MM.1S (cell line): ENCODE measurements around the gene ERMN.
"Not testable (repeated sequence)": the region's sequence is repeated elsewhere in the genome, so short reads cannot be mapped to it uniquely, and the experiment has no call there.

Experiments
- DNase-seq: peaks from one replicate; pipeline ENCODE4 v3.0.0-alpha.2; 2015
- H2AFZ ChIP-seq: fragments of 300-600 bp; sonication (generic); 2 replicates; pipeline ENCODE4 v1.6.0; 2016; ENCODE audit warnings: antibody characterized with exemption, low read length
- H3F3A ChIP-seq: fragments of 300-600 bp; sonication (generic); 2 replicates; pipeline ENCODE4 v1.6.1; 2016; ENCODE audit warnings: mild to moderate bottlenecking, antibody characterized with exemption, low read length, moderate library complexity, mixed read lengths; ENCODE audit not compliant: insufficient read depth
- H3K27ac ChIP-seq: fragments of 300-600 bp; sonication (generic); 2 replicates; pipeline ENCODE4 v1.5.1; 2016; ENCODE audit warnings: mild to moderate bottlenecking, low read length
- H3K27me3 ChIP-seq: fragments of 300-600 bp; sonication (generic); replicated peaks from 2 replicates; pipeline ENCODE4 v1.6.0; 2016; ENCODE audit warnings: low read length; ENCODE audit not compliant: insufficient read depth
- H3K36me3 ChIP-seq: fragments of 300-600 bp; sonication (generic); replicated peaks from 2 replicates; pipeline ENCODE4 v1.6.1; 2016; ENCODE audit warnings: mild to moderate bottlenecking, low read length, mixed read lengths; ENCODE audit not compliant: insufficient read depth
- H3K4me1 ChIP-seq: fragments of 300-600 bp; sonication (generic); 2 replicates; pipeline ENCODE4 v1.6.1; 2016; ENCODE audit warnings: low read length, mixed read lengths
- H3K4me2 ChIP-seq: fragments of 300-600 bp; sonication (generic); 2 replicates; pipeline ENCODE4 v1.6.0; 2016; ENCODE audit warnings: low read depth, low read length
- H3K4me3 ChIP-seq: fragments of 300-600 bp; sonication (generic); 2 replicates; pipeline ENCODE4 v1.5.1; 2016; ENCODE audit warnings: low read length, mixed read lengths
- H3K79me2 ChIP-seq: fragments of 300-600 bp; sonication (generic); 2 replicates; pipeline ENCODE4 v1.6.1; 2016; ENCODE audit warnings: mixed run types, low read length, mixed read lengths
- H3K9ac ChIP-seq: fragments of 300-600 bp; sonication (generic); 2 replicates; pipeline ENCODE4 v1.6.1; 2016; ENCODE audit warnings: low read length, mixed read lengths
- H3K9me2 ChIP-seq: fragments of 300-600 bp; sonication (generic); replicated peaks from 2 replicates; pipeline ENCODE4 v1.6.1; 2016; ENCODE audit warnings: mild to moderate bottlenecking, low read length, mixed read lengths; ENCODE audit not compliant: insufficient read depth
- H3K9me3 ChIP-seq: fragments of 300-600 bp; sonication (generic); replicated peaks from 2 replicates; pipeline ENCODE4 v1.6.1; 2016; ENCODE audit warnings: mild to moderate bottlenecking, low read length, mixed read lengths; ENCODE audit not compliant: insufficient read depth
- H4K20me1 ChIP-seq: fragments of 300-600 bp; sonication (generic); 2 replicates; pipeline ENCODE4 v1.6.1; 2016; ENCODE audit warnings: mild to moderate bottlenecking, low read length, moderate library complexity, mixed read lengths; ENCODE audit not compliant: insufficient read depth
- EZH2 ChIP-seq: fragments of 300-600 bp; sonication (generic); optimal IDR thresholded peaks from 2 replicates; pipeline ENCODE3; 2017; ENCODE audit warnings: low read depth, mild to moderate bottlenecking, antibody characterized with exemption, low read length, mixed read lengths
- EZH2phosphoT487 ChIP-seq: fragments of 300-600 bp; sonication (generic); IDR thresholded peaks from 2 replicates; pipeline ENCODE4 v1.6.1; 2018; ENCODE audit warnings: antibody characterized with exemption, low read length
- TF ChIP-seq, protein P1 (sequence below): fragments of 300-600 bp; sonication (generic); IDR thresholded peaks from 2 replicates; pipeline ENCODE4 v1.5.1; 2016; ENCODE audit warnings: antibody characterized with exemption, low read length, mixed read lengths

ERMN gene

DNA sequence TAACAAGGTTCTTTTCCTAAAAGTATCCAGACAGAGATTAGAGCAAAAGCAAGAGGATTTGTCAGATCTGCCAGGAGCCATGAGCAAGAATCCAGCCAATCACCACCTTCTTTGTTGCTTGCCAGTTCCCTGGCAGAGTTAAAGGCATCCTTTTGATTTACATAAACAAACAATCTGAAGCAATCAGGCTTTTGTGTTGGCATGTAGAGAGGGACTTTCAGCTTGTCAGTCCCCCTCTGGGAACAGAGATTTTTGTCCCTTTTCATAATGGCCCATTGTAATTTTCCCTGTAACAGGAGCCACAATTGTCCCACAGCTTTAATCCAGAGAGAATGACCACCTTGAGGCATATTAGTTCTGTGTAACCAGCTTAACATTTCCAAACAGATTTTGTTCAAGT lies at the start of gene ERMN:
Gene ERMN, minus strand, starts transcription at position 39 of the 400 bp plus-strand sequence. CDS start 182 bp downstream, outside the sequence.
- no peak for TF ChIP-seq EZH2
- Histone ChIP-seq H3K79me2 (no peaks in the 10 kb centered on the region), H3K27ac (no peak within 1 kb of the TSS), H3K4me1 (no peaks in the 10 kb centered on the region), H3K27me3 (no peaks in the 10 kb centered on the region), H3K9me2 (no peaks in the 10 kb centered on the region), H3K9me3 (no peaks in the 10 kb centered on the region), H3F3A (no peaks in the 10 kb centered on the region), H4K20me1 (no peaks in the 10 kb centered on the region), H3K4me2 (no peak within 1 kb of the TSS), H3K36me3 (no peaks in the 10 kb centered on the region), H3K9ac (no peak within 1 kb of the TSS), H2AFZ (no peak within 1 kb of the TSS), H3K4me3 (no peak within 1 kb of the TSS)
- DNase-seq = no peak

DNA sequence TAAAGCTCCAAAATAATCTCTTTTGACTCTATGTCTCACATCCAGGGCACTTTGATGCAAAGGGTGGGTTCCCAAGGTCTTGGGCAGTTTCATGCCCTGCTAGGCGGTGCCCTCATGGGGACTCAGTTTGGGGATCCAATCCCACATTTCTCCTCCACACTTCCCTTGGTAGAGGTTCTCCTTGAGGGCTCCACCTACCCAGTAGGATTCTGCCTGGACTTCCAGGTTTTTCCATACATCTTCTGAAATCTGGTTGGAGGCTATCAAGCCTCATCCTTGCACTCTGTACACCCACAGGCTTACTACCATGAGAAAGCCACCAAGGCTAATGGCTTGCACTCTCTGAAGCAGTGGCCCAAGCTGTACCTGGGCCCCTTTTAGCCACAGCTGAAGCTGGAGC lies 49.8 kb upstream of the ERMN start:
- no peaks in the 10 kb centered on the region for H3K27me3 ChIP-seq
- H2AFZ ChIP-seq = no peak overlapping the region
- no peak for DNase-seq
- no peak overlapping the region for H3K27ac ChIP-seq
- H3K36me3 ChIP-seq = no peaks in the 10 kb centered on the region
- no peaks in the 10 kb centered on the region for H3K9me3 ChIP-seq
- H3K4me3 ChIP-seq = no peak overlapping the region
- no peak for TF ChIP-seq EZH2
- TF ChIP-seq, protein P1, sequence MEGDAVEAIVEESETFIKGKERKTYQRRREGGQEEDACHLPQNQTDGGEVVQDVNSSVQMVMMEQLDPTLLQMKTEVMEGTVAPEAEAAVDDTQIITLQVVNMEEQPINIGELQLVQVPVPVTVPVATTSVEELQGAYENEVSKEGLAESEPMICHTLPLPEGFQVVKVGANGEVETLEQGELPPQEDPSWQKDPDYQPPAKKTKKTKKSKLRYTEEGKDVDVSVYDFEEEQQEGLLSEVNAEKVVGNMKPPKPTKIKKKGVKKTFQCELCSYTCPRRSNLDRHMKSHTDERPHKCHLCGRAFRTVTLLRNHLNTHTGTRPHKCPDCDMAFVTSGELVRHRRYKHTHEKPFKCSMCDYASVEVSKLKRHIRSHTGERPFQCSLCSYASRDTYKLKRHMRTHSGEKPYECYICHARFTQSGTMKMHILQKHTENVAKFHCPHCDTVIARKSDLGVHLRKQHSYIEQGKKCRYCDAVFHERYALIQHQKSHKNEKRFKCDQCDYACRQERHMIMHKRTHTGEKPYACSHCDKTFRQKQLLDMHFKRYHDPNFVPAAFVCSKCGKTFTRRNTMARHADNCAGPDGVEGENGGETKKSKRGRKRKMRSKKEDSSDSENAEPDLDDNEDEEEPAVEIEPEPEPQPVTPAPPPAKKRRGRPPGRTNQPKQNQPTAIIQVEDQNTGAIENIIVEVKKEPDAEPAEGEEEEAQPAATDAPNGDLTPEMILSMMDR = no peak
- no peak for TF ChIP-seq EZH2phosphoT487
- H3K79me2 ChIP-seq = no peaks in the 10 kb centered on the region
- no peaks in the 10 kb centered on the region for H3K4me1 ChIP-seq
- no peak overlapping the region for H3K4me2 ChIP-seq
- H3K9me2 ChIP-seq = no peaks in the 10 kb centered on the region
- no peaks in the 10 kb centered on the region for H3F3A ChIP-seq
- H4K20me1 ChIP-seq = no peaks in the 10 kb centered on the region
- no peak overlapping the region for H3K9ac ChIP-seq

- not testable (repeated sequence) for DNase-seq, H3F3A ChIP-seq, H4K20me1 ChIP-seq, H3K9ac ChIP-seq, H3K4me3 ChIP-seq, H3K27me3 ChIP-seq, H3K79me2 ChIP-seq, H3K9me2 ChIP-seq, H2AFZ ChIP-seq, H3K27ac ChIP-seq, H3K9me3 ChIP-seq, H3K4me2 ChIP-seq, H3K36me3 ChIP-seq
- peaks cover 18% of the 10 kb centered on the region for H3K4me1 ChIP-seq
Observed at GRCh38 chr2:157368508-157368907, 42.9 kb upstream of the ERMN start.

DNA sequence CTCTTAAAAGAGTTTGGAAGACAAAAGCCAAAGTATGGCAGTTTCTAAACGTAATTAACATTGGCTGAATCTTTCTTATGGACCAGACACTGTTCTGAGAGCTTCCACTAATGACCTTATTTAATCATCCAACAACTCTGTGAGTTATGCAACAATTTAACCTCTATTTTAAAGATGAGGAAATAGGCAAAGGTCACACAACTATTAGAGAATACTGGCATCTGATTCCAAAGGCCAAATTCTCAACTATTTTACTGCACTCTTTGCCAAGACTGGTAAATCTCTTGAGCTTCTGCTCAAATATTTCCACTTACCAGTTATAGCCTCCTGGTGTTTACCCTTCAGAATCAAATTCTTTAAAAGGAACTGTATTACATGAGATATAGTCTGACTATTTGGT lies 42.1 kb upstream of the ERMN start:
- Histone ChIP-seq H3K4me3 (no peak overlapping the region), H3K27me3 (no peaks in the 10 kb centered on the region), H3K4me1 (peaks cover 23% of the 10 kb centered on the region), H3K36me3 (no peaks in the 10 kb centered on the region), H3K9me2 (no peaks in the 10 kb centered on the region), H3K4me2 (no peak overlapping the region), H3K9ac (no peak overlapping the region), H3K27ac (no peak overlapping the region), H2AFZ (no peak overlapping the region), H3K79me2 (no peaks in the 10 kb centered on the region), H3F3A (0 out of 2 replicates have a peak, but pooled peaks cover 5% of the 10 kb centered on the region), H3K9me3 (no peaks in the 10 kb centered on the region), H4K20me1 (no peaks in the 10 kb centered on the region)
- TF ChIP-seq EZH2 = no peak
- TF ChIP-seq EZH2phosphoT487 = no peak
- TF ChIP-seq, protein P1 = no peak
- DNase-seq = no peak
